Measurements from ENCODE around the gene MT1E.

The MT1E gene

GRCh38 chr16:56606071-56606475, 19.5 kb upstream of the MT1E start:
- DNase-seq (ENCODE audit: low read depth in 1 of 2, low spot score in 1 of 2) = no peak
- no peak overlapping the region for H3K4me3 ChIP-seq (replicated peaks; ENCODE audit: insufficient read depth, low read length)
- no peaks in the 10 kb centered on the region for H3K27me3 ChIP-seq (ENCODE audit: insufficient read depth, poor library complexity, severe bottlenecking)
- TF ChIP-seq GABPA (IDR thresholded peaks at IDR 0.05; ENCODE audit: low read depth) (no peak), POLR2AphosphoS5 (IDR thresholded peaks at IDR 0.05; ENCODE audit: low read depth) (no peak), SPI1 (IDR thresholded peaks at IDR 0.05; ENCODE audit: borderline replicate concordance, low read depth) (no peak), CTCF (IDR thresholded peaks at IDR 0.05; ENCODE audit: insufficient read depth, low read length) (no peak), REST (IDR thresholded peaks at IDR 0.05; ENCODE audit: insufficient replicate concordance, low read depth) (no peak)
- H3K27ac ChIP-seq (replicated peaks) = no peak overlapping the region

GRCh38 chr16:56606476-56607108, 19.0 kb upstream of the MT1E start:
- no peak overlapping the region for H3K4me3 ChIP-seq (replicated peaks; ENCODE audit: insufficient read depth, low read length)
- DNase-seq (ENCODE audit: low read depth in 1 of 2, low spot score in 1 of 2) = no peak
- H3K27ac ChIP-seq (replicated peaks) = no peak overlapping the region
- TF ChIP-seq POLR2AphosphoS5 (IDR thresholded peaks at IDR 0.05; ENCODE audit: low read depth) (no peak), CTCF (IDR thresholded peaks at IDR 0.05; ENCODE audit: insufficient read depth, low read length) (no peak), GABPA (IDR thresholded peaks at IDR 0.05; ENCODE audit: low read depth) (no peak), SPI1 (IDR thresholded peaks at IDR 0.05; ENCODE audit: borderline replicate concordance, low read depth) (no peak), REST (IDR thresholded peaks at IDR 0.05; ENCODE audit: insufficient replicate concordance, low read depth) (no peak)
- no peaks in the 10 kb centered on the region for H3K27me3 ChIP-seq (ENCODE audit: insufficient read depth, poor library complexity, severe bottlenecking)

- Histone ChIP-seq H3K27ac (replicated peaks) (no peak overlapping the region), H3K27me3 (ENCODE audit: insufficient read depth, poor library complexity, severe bottlenecking) (no peaks in the 10 kb centered on the region), H3K4me3 (replicated peaks; ENCODE audit: insufficient read depth, low read length) (no peak overlapping the region)
- TF ChIP-seq GABPA (IDR thresholded peaks at IDR 0.05; ENCODE audit: low read depth) (no peak), SPI1 (IDR thresholded peaks at IDR 0.05; ENCODE audit: borderline replicate concordance, low read depth) (no peak), REST (IDR thresholded peaks at IDR 0.05; ENCODE audit: insufficient replicate concordance, low read depth) (no peak), CTCF (IDR thresholded peaks at IDR 0.05; ENCODE audit: insufficient read depth, low read length) (no peak), POLR2AphosphoS5 (IDR thresholded peaks at IDR 0.05; ENCODE audit: low read depth) (no peak)
- DNase-seq (ENCODE audit: low read depth in 1 of 2, low spot score in 1 of 2) = no peak
Measured at GRCh38 chr16:56607109-56607618, 18.4 kb upstream of the MT1E start.

Data from HL-60 (cell line).